Measurements from ENCODE around the gene SLC29A1. TPM values are rescaled to one million over a fixed set of nuclear protein-coding genes. Genes with fewer than 3 reads are reported as not detected.

SLC29A1 gene
- total RNA-seq, 2 experiments from 2014 or later: 38.5 to 46.9 TPM

DNA sequence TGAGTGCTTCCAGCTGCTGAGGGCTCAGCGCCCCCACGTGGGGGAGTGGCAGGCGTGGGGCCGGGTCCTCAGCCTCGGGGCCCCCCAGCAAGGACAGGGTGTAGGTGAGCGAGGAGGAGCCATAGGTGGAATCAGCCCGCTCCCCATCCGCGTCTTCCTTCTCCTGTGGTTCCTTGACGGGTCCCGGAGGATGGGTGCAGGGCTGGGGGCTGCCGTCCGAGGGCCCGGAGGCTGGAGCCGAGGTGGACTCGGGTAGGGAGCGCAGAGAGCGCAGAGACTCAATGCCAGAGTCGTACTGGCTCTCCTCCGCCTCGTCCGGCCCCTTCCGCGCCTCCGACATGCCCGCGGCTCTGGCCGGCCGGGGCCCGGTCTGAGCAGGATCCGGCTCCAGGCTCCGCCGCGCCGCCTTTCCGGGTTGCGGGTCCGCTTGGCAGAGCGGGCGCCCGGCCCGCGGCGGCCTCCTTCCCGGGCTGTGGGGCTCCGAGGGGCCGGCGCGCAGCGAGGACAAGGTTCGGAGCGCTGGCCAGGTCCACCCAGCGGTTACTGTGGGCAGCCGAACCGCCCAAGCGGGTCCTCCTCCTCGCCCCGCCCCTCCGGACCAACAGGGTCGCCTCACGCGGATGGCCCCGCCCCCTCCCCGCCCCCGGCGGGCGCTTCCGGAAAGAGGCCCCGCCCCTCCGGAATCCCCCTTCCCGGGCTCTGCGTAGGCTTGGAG is 41.8 kb downstream of the SLC29A1 start, which contains the start of gene NFKBIE:
NFKBIE (minus strand) TSS at position 545 of the 715 bp plus-strand sequence; CDS start at position 340, 205 bp downstream.
- Mint-ChIP-seq H3K27ac (peak within 1 kb of the TSS; percentile 92), H3K4me3 (peak within 1 kb of the TSS; percentile 95), H3K36me3 (ENCODE audit: low read depth) (peaks cover 8% of the 10 kb centered on the region), H3K4me1 (peaks cover 60% of the 10 kb centered on the region), H3K9me3 (no peaks in the 10 kb centered on the region), H3K27me3 (peaks cover 20% of the 10 kb centered on the region)
- ChIA-PET CTCF (interaction anchor here (1.0 to 1.6 kb wide), 5 partner anchors 13 to 64 kb away, joined by 3 to 8 read pairs (median 4); partner anchors contain the start of gene HSP90AB1), POLR2A (no interaction called here)
- DNase-seq: peak; percentile 91

DNA sequence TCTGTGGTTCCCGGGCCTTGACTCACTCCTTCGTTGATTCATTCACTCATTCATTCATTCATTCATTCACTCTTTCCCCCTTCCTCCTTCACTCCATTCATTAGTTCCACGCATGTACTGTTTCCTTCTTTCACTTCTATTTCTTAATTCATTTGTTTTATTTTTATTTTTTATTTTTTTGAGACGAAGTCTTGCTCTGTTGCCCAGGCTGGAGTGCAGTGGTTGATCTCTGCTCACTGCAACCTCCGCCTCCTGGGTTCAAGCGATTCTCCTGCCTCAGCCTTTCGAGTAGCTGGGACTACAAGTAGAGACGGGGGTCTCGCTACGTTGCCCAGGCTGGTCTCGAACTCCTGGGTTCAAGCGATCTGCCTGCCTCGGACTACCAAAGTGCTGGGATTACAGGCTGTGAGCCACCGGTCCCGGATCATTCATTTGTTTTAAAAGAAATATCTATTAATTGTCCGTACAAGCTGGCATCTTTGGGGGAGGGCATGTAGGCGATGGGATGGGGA is 42.4 kb downstream of the SLC29A1 start:
- ChIA-PET CTCF (interaction anchor here (1.6 to 1.9 kb wide), 2 partner anchors 9 to 47 kb away, joined by 3 to 6 read pairs; partner anchors contain the start of gene AARS2), POLR2A (no interaction called here)
- Mint-ChIP-seq H3K27me3 (peaks cover 21% of the 10 kb centered on the region), H3K4me3 (peak overlapping the region; percentile 95), H3K36me3 (ENCODE audit: low read depth) (peaks cover 6% of the 10 kb centered on the region), H3K4me1 (peaks cover 60% of the 10 kb centered on the region), H3K9me3 (no peaks in the 10 kb centered on the region), H3K27ac (peak overlapping the region; percentile 88)
- no peak for DNase-seq

DNA sequence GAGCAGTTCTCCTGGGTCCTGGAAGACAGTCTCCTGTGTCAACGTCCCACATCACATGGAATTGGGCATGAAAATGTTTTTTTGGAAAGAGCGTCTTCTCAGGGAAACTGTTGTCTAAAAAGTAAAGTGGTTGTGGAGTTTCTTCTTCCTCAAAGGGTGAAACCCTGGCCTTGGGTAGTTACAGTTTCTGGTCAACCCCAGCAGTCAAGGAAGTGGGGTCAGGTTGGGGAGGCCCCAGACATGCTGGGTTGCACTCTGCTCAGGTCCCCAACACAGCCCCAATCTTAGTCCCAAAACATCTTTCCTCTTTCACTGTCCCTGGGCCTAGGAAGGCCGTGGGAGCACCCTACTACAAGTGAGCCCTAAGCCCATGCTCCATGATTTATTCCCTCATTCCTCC is 43.0 kb downstream of the SLC29A1 start:
- peaks cover 25% of the 10 kb centered on the region for H3K27me3 Mint-ChIP-seq

DNA sequence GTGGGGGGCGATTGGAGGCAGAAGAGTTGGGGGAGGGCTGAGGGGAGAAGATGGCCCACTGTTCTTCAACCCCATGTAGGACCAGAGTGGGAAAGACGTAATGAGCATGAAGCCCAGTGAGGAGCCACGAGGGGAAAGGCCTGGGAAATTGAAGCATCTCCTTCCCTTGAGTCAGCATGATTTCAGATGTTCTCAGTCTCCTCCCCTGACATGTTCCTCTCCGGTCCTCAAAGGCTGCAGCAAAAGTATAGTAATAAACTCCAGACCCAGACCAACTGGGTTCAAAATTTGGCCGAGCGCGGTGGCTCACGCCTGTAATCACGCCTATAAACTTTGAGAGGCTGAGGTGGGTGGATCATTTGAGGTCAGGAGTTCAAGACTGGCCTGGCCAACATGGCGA is 43.9 kb downstream of the SLC29A1 start:
- no peaks in the 10 kb centered on the region for H3K9me3 Mint-ChIP-seq
- no peak overlapping the region for H3K4me3 Mint-ChIP-seq
- H3K4me1 Mint-ChIP-seq: peaks cover 55% of the 10 kb centered on the region
- H3K27me3 Mint-ChIP-seq: peaks cover 34% of the 10 kb centered on the region
- H3K27ac Mint-ChIP-seq: no peak overlapping the region
- ChIA-PET CTCF (interaction anchor here (0.6 to 2.8 kb wide), 12 partner anchors 11 to 140 kb away, joined by 3 to 25 read pairs (median 4); partner anchors contain the start of gene AARS2), POLR2A (no interaction called here)
- no peak for DNase-seq
- H3K36me3 Mint-ChIP-seq (ENCODE audit: low read depth): peaks cover 2% of the 10 kb centered on the region

More for the DNA sequence above, 43.0 kb downstream of the SLC29A1 start:
- peak overlapping the region; percentile 78 for H3K27ac Mint-ChIP-seq
- H3K4me1 Mint-ChIP-seq: peaks cover 59% of the 10 kb centered on the region
- H3K36me3 Mint-ChIP-seq (ENCODE audit: low read depth): peaks cover 2% of the 10 kb centered on the region
- H3K4me3 Mint-ChIP-seq: peak overlapping the region; percentile 95
- H3K9me3 Mint-ChIP-seq: no peaks in the 10 kb centered on the region
- ChIA-PET POLR2A (no interaction called here), CTCF (interaction anchor here (0.7 to 2.8 kb wide), 7 partner anchors 10 to 72 kb away, joined by 3 to 25 read pairs (median 6); partner anchors contain the start of gene AARS2)
- DNase-seq: no peak

- peaks cover 42% of the 10 kb centered on the region for H3K27me3 Mint-ChIP-seq
- no peak overlapping the region for H3K27ac Mint-ChIP-seq
- no peaks in the 10 kb centered on the region for H3K9me3 Mint-ChIP-seq
- CTCF ChIA-PET: interaction anchor here (0.7 to 2.8 kb wide), 21 partner anchors 11 to 188 kb away, joined by 3 to 25 read pairs (median 4); partner anchors contain the start of gene AARS2
- POLR2A ChIA-PET: no interaction called here
- DNase-seq: peak; percentile 62
- no peak overlapping the region for H3K4me3 Mint-ChIP-seq
- peaks cover 46% of the 10 kb centered on the region for H3K4me1 Mint-ChIP-seq
- H3K36me3 Mint-ChIP-seq (ENCODE audit: low read depth): peaks cover 2% of the 10 kb centered on the region
Measured at GRCh38 chr6:44268095-44268628, 44.8 kb downstream of the SLC29A1 start.

- Mint-ChIP-seq H3K36me3 (ENCODE audit: low read depth) (no peaks in the 10 kb centered on the region), H3K27me3 (peaks cover 51% of the 10 kb centered on the region), H3K4me3 (no peak overlapping the region), H3K9me3 (no peaks in the 10 kb centered on the region), H3K27ac (no peak overlapping the region), H3K4me1 (peaks cover 35% of the 10 kb centered on the region)
- ChIA-PET POLR2A (no interaction called here), CTCF (interaction anchor here (1.0 to 2.8 kb wide), 10 partner anchors 13 to 148 kb away, joined by 3 to 25 read pairs (median 4); partner anchors contain the start of gene AARS2)
- DNase-seq: no peak
Measured at GRCh38 chr6:44269178-44269920, 46.0 kb downstream of the SLC29A1 start.

DNA sequence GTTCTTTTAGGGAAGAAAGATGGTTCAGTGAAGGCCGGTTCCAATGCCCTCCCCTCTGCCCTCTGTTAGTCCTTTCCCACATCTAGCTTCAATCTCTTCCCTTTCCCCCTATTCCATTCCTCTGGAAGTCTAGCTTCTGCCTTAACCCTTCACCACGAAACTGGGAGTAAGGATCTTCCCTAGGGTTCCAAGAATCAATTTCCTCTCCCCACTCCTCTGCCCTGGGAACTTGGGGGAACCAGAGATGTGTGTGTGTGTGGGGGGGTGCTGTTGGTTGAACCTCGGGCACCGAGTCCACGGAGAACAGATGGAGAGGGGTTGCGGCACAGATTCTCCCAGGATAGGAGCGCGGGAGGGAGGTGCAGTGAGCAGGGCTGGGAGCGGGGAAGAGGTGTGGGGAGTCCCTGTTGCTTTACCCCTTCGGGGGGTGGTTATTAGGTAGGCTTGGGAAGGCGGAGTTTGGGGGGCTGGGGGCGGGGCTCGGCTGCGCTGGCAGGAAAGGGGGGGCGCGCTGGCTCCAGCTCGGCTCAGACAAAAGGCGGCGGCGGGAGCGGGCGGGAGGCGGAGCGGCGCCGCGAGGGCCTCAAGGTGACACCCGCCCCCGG is 46.6 kb downstream of the SLC29A1 start, which contains the start of gene TMEM151B:
TMEM151B (plus strand) TSS at position 530 of the 605 bp plus-strand sequence. CDS start 293 bp downstream, outside the sequence.
- H3K4me3 Mint-ChIP-seq: peak within 1 kb of the TSS; percentile 58
- peaks cover 33% of the 10 kb centered on the region for H3K4me1 Mint-ChIP-seq
- no peaks in the 10 kb centered on the region for H3K36me3 Mint-ChIP-seq (ENCODE audit: low read depth)
- no peak within 1 kb of the TSS for H3K27ac Mint-ChIP-seq
- DNase-seq: no peak
- ChIA-PET CTCF (interaction anchor here (1.0 to 2.8 kb wide), 4 partner anchors 33 to 43 kb away, joined by 3 to 7 read pairs (median 4); partner anchors contain the start of gene AARS2), POLR2A (no interaction called here)
- H3K9me3 Mint-ChIP-seq: no peaks in the 10 kb centered on the region
- peaks cover 56% of the 10 kb centered on the region for H3K27me3 Mint-ChIP-seq

DNA sequence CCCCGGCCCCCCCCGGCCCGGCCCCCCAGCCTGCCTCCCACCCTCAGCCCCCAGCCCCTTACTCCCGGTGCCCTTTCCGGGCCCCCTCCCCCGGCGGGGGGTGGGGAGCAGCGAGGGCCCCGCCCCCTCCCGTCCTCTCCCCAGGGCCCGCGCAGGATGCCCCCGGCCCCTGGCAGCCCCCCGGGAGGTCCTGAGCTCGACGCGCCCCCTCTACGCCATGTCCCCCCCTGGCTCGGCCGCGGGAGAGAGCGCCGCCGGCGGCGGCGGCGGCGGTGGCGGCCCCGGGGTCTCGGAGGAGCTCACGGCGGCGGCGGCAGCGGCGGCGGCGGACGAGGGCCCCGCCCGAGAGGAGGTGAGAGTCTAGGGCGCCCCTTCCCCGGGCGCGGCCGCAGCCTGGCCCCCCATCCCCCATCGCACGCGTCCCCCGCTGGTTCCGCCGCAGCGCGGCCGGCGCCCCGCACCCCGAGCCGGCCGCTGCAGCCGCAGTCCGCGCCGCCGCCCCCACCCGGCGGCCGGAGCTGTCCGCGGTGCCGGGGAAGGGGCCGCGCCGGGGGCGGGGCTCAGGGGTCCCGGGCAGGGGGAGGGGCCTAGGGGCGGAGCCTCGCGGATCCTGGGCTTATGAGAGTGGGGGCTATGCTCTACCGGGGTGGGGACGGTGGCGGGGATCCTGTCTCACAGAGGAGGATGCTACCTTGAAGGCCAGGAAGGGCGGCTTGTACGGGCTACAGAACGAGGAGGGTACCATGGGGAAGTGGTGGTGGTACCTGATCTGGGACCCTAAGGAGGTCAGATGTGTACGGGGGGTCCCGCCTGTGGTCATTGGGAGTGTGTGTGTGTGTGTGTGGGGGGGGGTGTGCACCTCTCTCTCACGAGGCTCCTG is 47.4 kb downstream of the SLC29A1 start:
- H3K4me3 Mint-ChIP-seq: peak overlapping the region; percentile 58
- POLR2A ChIA-PET: no interaction called here
- CTCF ChIA-PET: interaction anchor here (0.7 to 2.8 kb wide), 6 partner anchors 14 to 166 kb away, joined by 3 to 7 read pairs (median 4); partner anchors contain the start of genes AARS2 and SLC35B2
- DNase-seq: no peak
- peaks cover 56% of the 10 kb centered on the region for H3K27me3 Mint-ChIP-seq
- no peaks in the 10 kb centered on the region for H3K9me3 Mint-ChIP-seq
- H3K27ac Mint-ChIP-seq: no peak overlapping the region
- peaks cover 32% of the 10 kb centered on the region for H3K4me1 Mint-ChIP-seq
- no peaks in the 10 kb centered on the region for H3K36me3 Mint-ChIP-seq (ENCODE audit: low read depth)

DNA sequence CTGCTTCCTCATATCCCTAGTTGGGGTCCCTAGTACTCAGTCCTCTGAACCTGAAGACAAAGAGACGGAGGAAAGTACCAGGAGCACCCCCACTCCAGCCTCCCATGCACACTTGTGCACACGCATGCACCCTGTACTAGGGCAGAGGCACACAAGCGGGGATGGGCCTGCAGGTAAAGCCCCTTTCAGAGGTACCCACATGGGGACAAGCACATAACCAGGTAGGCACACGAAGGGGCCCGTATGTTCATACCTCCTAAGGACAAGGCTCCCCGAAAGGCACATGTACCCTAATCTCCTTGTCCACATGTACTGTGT is 48.0 kb downstream of the SLC29A1 start:
- Mint-ChIP-seq H3K4me1 (peaks cover 27% of the 10 kb centered on the region), H3K9me3 (no peaks in the 10 kb centered on the region), H3K27me3 (peaks cover 56% of the 10 kb centered on the region), H3K4me3 (peak overlapping the region; percentile 58), H3K27ac (no peak overlapping the region), H3K36me3 (ENCODE audit: low read depth) (no peaks in the 10 kb centered on the region)
- ChIA-PET POLR2A (no interaction called here), CTCF (interaction anchor here (0.7 to 1.4 kb wide), 5 partner anchors 15 to 167 kb away, joined by 3 to 7 read pairs (median 3); partner anchors contain the start of gene SLC35B2)
- no peak for DNase-seq

DNA sequence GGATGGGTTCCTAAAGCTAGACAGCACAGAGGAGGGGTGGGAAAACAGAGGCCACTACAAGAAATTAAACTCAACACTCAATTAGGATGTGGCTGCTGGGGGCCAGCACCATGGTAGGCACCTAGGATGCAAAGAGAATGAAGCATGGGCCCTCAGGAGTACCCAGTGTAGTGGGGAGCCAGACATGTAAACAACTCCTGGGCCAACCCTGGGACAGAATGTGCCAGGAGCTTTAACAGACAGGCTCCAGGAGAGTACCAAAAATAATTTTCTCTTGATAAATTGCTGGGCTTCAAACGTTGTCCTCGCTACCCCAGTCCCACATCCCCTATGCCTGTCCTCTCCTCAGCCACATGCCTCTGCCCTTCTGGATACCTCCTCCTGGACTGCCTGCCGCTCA is 48.5 kb downstream of the SLC29A1 start:
- no peak overlapping the region for H3K27ac Mint-ChIP-seq
- H3K4me3 Mint-ChIP-seq: no peak overlapping the region
- H3K27me3 Mint-ChIP-seq: peaks cover 59% of the 10 kb centered on the region
- no peak for DNase-seq
- H3K9me3 Mint-ChIP-seq: no peaks in the 10 kb centered on the region
- peaks cover 21% of the 10 kb centered on the region for H3K4me1 Mint-ChIP-seq
- ChIA-PET CTCF (interaction anchor here (0.7 to 1.4 kb wide), 4 partner anchors 15 to 167 kb away, joined by 3 to 7 read pairs (median 4); partner anchors contain the start of gene SLC35B2), POLR2A (no interaction called here)
- H3K36me3 Mint-ChIP-seq (ENCODE audit: low read depth): no peaks in the 10 kb centered on the region

- Mint-ChIP-seq H3K36me3 (ENCODE audit: low read depth) (no peaks in the 10 kb centered on the region), H3K9me3 (no peaks in the 10 kb centered on the region), H3K4me1 (peaks cover 19% of the 10 kb centered on the region), H3K4me3 (no peak overlapping the region), H3K27me3 (peaks cover 63% of the 10 kb centered on the region), H3K27ac (no peak overlapping the region)
- ChIA-PET CTCF (interaction anchor here (1.4 kb wide), 1 partner anchor 16 kb away, joined by 7 read pairs; the partner anchor contains the start of gene SLC35B2), POLR2A (no interaction called here)
- DNase-seq: no peak
Measured at GRCh38 chr6:44272529-44272928, 49.1 kb downstream of the SLC29A1 start.

Data from activated CD4-positive, alpha-beta T cell treated with anti-CD3 and anti-CD28 coated beads, Interleukin-2, amount 10 ng/mL, durations not matched to agents 7 days and 5 days (primary cell).